ENCODE measurements around the gene OLFM2. TPM values are rescaled to one million over a fixed set of nuclear protein-coding genes. Genes with fewer than 3 reads are reported as not detected.

OLFM2 gene
- total RNA-seq, 4 donors from 2014 or later, result 4.6 to 114 (median 24.8) TPM; not detected in 1

DNA sequence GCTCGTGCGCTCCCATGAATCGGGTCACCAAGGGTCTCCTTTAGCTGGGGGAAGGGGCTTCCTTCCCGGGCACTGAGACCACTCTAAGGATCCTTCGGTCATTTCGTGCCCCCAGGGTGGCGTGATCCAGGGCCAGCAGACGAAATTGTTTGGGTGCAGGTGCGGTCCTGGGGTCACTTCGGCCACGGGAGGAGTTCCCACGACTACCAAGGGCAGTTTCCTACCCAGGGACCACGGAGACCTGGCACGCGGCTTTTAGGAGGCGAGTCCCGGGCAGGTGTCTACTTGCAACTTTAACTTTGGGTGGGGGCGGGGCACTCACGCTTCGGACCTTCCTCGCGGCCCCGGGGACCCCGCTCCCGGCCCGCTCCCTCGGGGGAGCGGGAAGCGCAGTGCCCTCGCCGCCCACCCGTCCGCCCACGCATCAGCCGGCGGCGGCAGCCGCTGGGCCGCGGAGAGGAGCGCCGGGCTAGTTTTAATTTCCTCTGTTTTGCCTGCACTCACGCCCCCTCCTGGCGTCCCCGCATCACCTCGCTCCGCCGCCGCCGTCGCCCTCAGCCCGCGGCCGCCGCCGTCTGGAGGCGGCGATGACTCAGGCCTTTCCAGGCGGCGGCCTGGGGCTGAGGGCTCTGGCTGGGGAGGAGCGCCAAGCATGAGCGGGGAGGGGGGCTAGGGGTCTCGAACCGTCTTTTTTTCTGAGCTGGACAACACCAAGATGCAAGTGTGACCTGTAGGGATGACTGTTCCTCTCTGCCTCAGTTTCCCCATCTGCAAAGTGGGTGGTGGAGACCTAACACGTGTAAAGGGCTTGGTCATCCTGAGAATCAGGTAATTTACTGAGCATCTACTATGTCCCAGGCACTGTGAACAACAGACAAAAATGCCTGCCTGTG is 21.8 kb downstream of the OLFM2 start:
- Histone ChIP-seq H3K27ac (no peak overlapping the region), H3K27me3 (peaks cover 0 to 6% of the 10 kb centered on the region in 2 donors), H3K4me3 (peak overlapping the region; percentile 31 to 36), H3K36me3 (no peaks in the 10 kb centered on the region), H3K9me3 (no peaks in the 10 kb centered on the region), H3K4me1 (no peaks in the 10 kb centered on the region)
- peak; percentile 31 to 68 for DNase-seq
- intact Hi-C loops (cut with DNase I; ENCODE audit: low total_unique reads), result no loop called here
- TF ChIP-seq POLR2A (IDR thresholded peaks at IDR 0.05), result no peak
- TF ChIP-seq, protein P1, sequence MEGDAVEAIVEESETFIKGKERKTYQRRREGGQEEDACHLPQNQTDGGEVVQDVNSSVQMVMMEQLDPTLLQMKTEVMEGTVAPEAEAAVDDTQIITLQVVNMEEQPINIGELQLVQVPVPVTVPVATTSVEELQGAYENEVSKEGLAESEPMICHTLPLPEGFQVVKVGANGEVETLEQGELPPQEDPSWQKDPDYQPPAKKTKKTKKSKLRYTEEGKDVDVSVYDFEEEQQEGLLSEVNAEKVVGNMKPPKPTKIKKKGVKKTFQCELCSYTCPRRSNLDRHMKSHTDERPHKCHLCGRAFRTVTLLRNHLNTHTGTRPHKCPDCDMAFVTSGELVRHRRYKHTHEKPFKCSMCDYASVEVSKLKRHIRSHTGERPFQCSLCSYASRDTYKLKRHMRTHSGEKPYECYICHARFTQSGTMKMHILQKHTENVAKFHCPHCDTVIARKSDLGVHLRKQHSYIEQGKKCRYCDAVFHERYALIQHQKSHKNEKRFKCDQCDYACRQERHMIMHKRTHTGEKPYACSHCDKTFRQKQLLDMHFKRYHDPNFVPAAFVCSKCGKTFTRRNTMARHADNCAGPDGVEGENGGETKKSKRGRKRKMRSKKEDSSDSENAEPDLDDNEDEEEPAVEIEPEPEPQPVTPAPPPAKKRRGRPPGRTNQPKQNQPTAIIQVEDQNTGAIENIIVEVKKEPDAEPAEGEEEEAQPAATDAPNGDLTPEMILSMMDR (IDR thresholded peaks at IDR 0.05), result peak; percentile 24 to 61 (median 59)

DNA sequence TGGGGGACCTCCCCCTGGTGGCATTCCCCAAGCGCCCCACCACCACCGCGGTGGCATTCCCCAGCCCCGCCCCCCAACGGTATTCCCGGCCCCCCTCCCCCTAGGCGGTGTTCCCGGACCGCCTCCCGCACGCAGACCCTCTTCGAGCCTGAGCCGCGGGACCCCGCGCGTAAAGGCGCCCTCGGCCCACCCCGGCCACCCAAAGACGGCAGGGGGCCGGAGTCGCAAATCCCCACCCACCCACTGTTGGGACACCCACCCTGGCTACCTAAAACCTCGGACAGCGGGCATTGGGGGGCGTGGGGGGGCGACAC is 22.4 kb downstream of the OLFM2 start:
- TF ChIP-seq POLR2A (IDR thresholded peaks at IDR 0.05), result no peak
- TF ChIP-seq, protein P1 (IDR thresholded peaks at IDR 0.05), result no peak

DNA sequence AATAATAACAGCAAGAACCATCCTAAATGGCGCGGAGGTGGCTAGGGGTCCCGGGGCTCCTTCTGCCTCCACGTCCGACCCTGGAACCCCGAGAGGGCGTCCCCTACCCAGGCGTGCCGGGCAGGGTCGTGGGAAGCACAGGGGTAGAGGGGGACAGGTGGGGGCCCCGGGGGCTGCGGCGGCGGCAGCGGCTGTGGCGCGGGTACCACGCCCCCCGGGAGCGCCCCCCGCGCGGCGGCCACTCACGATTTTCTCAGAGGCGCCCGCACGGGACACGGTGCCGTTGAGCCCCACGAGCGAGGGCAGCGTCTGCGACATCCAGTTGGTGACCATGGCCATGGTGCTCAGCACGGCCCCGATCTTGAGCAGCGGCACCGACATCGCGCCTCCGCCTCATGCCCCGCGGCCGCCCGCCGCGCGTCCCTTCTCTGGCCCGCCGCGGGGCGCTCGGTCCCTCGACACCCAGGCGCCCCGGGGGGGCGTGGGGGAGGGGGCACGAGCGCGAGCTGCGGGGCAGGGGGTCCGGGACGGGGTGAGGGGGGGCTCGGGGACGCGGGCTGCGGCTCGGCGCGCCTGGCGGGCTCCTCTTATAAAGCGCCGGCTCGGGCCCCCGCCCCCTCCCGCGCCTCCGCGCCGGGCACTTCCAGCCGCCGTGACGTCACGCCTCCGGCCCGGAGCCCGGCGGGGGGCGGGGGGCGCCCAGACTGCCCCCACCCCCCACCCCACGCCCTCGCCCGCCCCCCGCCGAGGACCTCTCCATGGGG is 22.9 kb downstream of the OLFM2 start:
- peaks cover 0 to 6% of the 10 kb centered on the region in 2 donors for H3K27me3 ChIP-seq
- no peak overlapping the region for H3K27ac ChIP-seq
- peak in 1 of 2 donors; percentile 19 for DNase-seq
- H3K36me3 ChIP-seq, result no peaks in the 10 kb centered on the region
- TF ChIP-seq, protein P1 (IDR thresholded peaks at IDR 0.05), result no peak
- TF ChIP-seq POLR2A (IDR thresholded peaks at IDR 0.05), result no peak
- intact Hi-C loops (cut with DNase I; ENCODE audit: low total_unique reads), result no loop called here
- no peaks in the 10 kb centered on the region for H3K9me3 ChIP-seq
- peak overlapping the region; percentile 31 to 36 for H3K4me3 ChIP-seq
- no peaks in the 10 kb centered on the region for H3K4me1 ChIP-seq

More for the DNA sequence above, 22.4 kb downstream of the OLFM2 start:
- Histone ChIP-seq H3K36me3 (no peaks in the 10 kb centered on the region), H3K4me1 (no peaks in the 10 kb centered on the region), H3K27ac (no peak overlapping the region), H3K9me3 (no peaks in the 10 kb centered on the region), H3K27me3 (peaks cover 0 to 6% of the 10 kb centered on the region in 2 donors), H3K4me3 (peak overlapping the region; percentile 31 to 36)
- intact Hi-C loops (cut with DNase I; ENCODE audit: low total_unique reads), result no loop called here
- DNase-seq, result no peak

DNA sequence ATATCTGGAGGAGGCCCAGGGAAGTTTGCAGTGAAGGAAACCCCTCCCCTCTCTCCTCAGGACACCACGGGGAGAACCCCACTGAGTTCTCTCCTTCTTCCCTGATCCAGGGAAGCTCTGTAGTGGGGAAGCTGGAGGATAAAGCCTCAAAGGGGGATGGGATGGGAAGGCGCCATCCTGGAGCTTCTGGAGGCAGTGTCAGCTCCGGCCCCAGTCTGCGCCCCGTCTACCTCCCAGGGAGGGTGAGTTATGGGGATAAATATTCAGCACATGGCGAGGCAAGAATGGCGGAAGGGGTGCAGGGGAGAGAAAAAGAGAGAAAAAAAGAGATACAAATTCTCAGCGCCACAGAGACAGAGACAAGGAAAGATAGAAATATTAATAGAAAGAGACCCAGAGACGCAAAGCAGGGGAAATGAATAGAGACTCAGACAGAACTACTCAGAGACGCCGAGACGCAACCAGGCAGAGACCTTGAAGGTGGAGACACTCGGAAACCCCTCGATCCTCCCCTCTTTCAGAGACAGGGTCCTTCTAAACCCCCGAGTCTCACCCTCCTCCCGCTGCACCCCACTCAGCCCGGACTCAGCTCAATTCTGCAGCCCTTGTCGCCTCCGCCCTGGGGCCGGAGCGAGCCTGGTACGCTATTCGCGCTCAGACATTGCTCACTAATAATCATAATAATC is 23.6 kb downstream of the OLFM2 start:
- no peak for DNase-seq
- no peak overlapping the region for H3K27ac ChIP-seq
- H3K36me3 ChIP-seq, result no peaks in the 10 kb centered on the region
- peaks cover 0 to 6% of the 10 kb centered on the region in 2 donors for H3K27me3 ChIP-seq
- H3K4me3 ChIP-seq, result no peak overlapping the region
- no peaks in the 10 kb centered on the region for H3K4me1 ChIP-seq
- H3K9me3 ChIP-seq, result no peaks in the 10 kb centered on the region
- TF ChIP-seq POLR2A (IDR thresholded peaks at IDR 0.05), result no peak
- TF ChIP-seq, protein P1 (IDR thresholded peaks at IDR 0.05), result no peak
- intact Hi-C loops (cut with DNase I; ENCODE audit: low total_unique reads), result no loop called here
